ENCODE measurements around the gene EXOC3L1.

EXOC3L1 gene

DNA sequence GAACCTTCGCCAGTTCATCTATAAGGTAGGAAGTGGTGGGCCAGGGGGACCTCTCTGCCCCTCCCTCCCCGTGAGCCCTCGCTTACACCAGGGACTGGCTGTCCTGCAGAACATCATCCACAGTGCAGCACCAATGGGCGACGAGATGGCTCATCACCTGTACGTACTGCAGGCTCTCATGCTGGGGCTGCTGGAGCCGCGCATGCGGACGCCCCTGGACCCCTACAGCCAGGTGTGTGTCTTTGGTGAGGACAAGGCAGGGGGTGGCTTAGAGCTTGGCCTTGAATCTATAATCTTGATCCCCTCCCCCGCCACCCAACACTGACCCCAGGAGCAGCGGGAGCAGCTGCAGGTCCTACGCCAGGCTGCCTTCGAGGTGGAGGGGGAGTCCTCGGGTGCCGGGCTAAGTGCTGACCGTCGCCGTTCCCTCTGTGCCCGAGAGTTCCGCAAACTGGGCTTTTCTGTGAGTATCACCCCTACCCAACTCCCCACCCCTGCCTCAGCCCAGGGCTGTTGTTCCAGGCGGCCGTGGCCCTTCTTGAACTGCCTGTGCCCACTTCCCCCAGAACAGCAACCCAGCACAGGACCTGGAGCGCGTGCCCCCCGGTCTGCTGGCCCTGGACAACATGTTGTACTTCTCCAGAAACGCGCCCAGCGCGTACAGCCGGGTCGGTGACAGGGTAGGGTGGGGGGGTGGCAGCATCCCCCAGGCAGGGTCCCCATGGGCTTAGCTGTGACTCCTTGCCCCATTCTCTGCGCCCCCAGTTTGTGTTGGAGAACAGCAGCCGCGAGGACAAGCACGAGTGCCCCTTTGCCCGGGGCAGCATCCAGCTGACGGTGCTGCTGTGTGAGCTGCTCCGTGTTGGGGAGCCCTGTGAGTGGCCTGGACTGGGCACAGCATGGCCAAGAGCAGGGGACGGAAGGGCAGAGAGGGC lies 11.7 kb upstream of the EXOC3L1 start:
- in situ Hi-C loops (cut with HindIII; ENCODE audit: low sequenced_read_pairs): no loop called here
- no peak overlapping the region for H3K4me3 ChIP-seq (ENCODE audit: low read depth, low read length)
- no peak for DNase-seq (ENCODE audit: low read depth)
- TF ChIP-seq, protein P1, sequence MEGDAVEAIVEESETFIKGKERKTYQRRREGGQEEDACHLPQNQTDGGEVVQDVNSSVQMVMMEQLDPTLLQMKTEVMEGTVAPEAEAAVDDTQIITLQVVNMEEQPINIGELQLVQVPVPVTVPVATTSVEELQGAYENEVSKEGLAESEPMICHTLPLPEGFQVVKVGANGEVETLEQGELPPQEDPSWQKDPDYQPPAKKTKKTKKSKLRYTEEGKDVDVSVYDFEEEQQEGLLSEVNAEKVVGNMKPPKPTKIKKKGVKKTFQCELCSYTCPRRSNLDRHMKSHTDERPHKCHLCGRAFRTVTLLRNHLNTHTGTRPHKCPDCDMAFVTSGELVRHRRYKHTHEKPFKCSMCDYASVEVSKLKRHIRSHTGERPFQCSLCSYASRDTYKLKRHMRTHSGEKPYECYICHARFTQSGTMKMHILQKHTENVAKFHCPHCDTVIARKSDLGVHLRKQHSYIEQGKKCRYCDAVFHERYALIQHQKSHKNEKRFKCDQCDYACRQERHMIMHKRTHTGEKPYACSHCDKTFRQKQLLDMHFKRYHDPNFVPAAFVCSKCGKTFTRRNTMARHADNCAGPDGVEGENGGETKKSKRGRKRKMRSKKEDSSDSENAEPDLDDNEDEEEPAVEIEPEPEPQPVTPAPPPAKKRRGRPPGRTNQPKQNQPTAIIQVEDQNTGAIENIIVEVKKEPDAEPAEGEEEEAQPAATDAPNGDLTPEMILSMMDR (IDR thresholded peaks at IDR 0.05; ENCODE audit: low read depth, low read length, missing control alignments): no peak

DNA sequence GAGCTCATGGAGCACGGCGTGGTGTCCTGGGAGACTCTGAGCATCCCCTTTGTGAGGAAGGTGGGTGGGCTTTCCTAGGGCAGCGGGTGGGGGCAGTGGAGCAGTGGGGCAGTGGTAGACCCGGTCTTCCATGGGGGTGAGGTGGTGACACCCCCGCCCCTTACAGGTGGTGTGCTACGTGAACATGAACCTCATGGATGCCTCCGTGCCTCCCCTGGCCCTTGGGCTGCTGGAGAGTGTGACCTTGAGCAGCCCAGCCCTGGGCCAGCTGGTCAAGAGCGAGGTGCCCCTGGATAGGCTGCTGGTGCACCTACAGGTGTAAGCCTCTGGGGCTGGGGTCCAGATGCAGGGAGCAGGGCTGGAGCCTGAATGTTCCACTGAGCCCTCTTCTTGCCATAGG lies 10.6 kb upstream of the EXOC3L1 start:
- DNase-seq (ENCODE audit: low read depth): no peak
- no peak overlapping the region for H3K4me3 ChIP-seq (ENCODE audit: low read depth, low read length)
- TF ChIP-seq, protein P1 (IDR thresholded peaks at IDR 0.05; ENCODE audit: low read depth, low read length, missing control alignments): no peak
- in situ Hi-C loops (cut with HindIII; ENCODE audit: low sequenced_read_pairs): no loop called here

DNA sequence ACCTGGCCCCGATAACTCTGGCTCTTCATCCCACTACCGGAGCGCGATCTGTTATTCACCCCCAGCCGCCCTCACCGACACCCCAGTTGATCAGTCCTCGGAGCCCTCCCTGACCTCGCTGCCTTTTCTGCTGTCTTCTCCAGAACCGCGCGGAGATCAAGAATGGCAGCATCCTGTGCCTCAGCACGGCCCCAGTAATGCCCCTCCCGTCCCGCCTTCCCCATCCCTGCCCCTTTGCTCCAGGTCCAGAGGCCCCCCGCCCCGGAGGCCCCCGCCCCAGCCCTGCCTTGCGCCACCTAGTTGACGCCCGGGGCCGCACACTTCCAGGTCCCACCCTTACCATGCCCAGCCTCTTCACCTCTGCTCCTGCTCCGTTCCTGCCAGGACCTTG lies 9.9 kb upstream of the EXOC3L1 start:
- DNase-seq (ENCODE audit: low read depth): no peak
- no peak overlapping the region for H3K4me3 ChIP-seq (ENCODE audit: low read depth, low read length)
- in situ Hi-C loops (cut with HindIII; ENCODE audit: low sequenced_read_pairs): no loop called here
- TF ChIP-seq, protein P1 (IDR thresholded peaks at IDR 0.05; ENCODE audit: low read depth, low read length, missing control alignments): no peak

DNA sequence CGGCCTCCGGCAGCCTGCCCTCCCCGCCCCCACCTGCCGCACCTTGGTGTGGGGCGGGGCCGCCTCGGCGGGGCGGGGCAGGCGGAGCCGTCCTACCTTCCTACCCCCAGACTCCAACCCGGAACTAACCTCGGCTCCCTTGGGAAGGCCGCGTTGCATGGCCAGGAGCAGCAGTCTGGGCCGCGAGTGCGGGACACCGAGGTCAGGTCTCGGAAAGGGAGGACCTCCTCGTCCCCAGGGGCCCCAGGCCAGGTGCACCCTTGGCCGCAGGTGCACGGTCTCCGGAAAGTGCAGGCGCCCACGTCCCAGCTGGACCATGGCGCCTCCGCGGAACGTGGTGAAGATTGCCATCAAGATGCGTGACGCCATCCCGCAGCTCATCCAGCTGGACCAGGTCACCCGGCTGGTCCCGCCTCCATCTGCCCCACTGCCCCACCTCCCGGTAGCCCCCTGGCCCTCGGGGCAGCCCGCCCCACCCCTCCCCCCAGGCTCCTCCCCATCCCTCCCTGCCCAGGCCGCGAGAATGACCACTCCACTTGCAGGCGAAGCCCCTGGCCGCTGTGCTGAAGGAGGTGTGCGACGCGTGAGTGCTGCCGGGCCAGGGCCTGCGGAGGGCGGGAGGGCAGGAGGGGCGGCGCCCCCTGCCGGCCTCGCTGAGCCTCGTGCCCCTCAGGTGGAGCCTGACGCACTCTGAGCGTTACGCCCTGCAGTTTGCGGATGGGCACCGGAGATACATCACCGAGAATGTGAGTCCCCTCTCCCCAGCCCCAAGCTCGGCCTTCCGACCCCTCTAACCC lies 9.3 kb upstream of the EXOC3L1 start, which contains the start of gene ELMO3:
TSS of gene ELMO3 (plus strand) at position 121 of the 797 bp plus-strand sequence. CDS start at position 317, 196 bp downstream.
- TF ChIP-seq, protein P1 (IDR thresholded peaks at IDR 0.05; ENCODE audit: low read depth, low read length, missing control alignments): peak; percentile 34
- DNase-seq (ENCODE audit: low read depth): no peak
- no peak within 1 kb of the TSS for H3K4me3 ChIP-seq (ENCODE audit: low read depth, low read length)

DNA sequence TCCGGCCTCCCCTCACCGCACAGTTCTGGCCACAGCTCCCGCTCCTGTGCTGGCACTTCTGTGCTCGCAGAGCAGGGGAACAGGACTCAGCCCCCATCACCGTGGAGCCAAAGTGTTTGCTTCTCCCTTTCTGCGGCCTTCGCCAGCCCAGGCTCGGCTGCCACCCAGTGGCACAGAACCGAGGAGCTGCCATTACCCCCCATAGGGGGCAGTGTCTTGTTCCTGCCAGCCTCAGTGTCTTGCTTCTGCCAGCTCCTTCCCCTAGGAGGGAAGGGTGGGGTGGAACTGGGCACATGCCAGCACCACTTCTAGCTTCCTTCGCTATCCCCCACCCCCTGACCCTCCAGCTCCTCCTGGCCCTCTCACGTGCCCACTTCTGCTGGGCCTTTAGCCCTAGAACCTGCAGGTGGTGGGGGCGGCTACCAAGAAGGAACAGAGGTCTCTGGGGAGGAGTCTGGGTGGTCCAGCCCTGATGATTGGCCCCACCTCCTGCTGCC lies 8.3 kb upstream of the EXOC3L1 start:
- in situ Hi-C loops (cut with HindIII; ENCODE audit: low sequenced_read_pairs): no loop called here
- H3K4me3 ChIP-seq (ENCODE audit: low read depth, low read length): no peak overlapping the region
- no peak for DNase-seq (ENCODE audit: low read depth)
- TF ChIP-seq, protein P1 (IDR thresholded peaks at IDR 0.05; ENCODE audit: low read depth, low read length, missing control alignments): peak; percentile 71

More for the DNA sequence above, 9.3 kb upstream of the EXOC3L1 start, which contains the start of gene ELMO3:
- in situ Hi-C loops (cut with HindIII; ENCODE audit: low sequenced_read_pairs): no loop called here

DNA sequence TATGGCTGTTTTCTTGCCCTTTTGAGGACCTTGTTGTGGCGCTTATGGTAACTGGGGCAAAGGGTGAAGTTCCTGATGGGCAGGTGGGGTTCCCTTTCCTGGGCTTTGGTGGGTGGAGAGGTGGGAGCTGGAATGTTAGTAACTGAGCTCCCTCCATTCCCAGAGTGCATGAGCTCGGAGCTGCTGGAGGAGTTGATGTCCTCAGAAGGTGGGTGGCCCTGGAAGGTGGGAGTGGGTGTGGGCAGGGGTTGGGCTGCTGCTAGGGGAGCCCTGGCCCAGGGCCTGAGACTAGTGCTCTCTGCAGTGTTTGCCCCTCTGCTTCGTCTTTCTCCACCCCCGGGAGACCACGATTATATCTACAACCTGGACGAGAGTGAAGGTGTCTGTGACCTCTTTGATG lies 7.8 kb upstream of the EXOC3L1 start:
- no peak overlapping the region for H3K4me3 ChIP-seq (ENCODE audit: low read depth, low read length)
- in situ Hi-C loops (cut with HindIII; ENCODE audit: low sequenced_read_pairs): no loop called here
- DNase-seq (ENCODE audit: low read depth): no peak
- TF ChIP-seq, protein P1 (IDR thresholded peaks at IDR 0.05; ENCODE audit: low read depth, low read length, missing control alignments): no peak

Measured in astrocyte of the cerebellum (primary cell).